Chondrocyte (in vitro differentiated cells): Measurements from ENCODE around the gene ARHGAP24. TPM values are rescaled to one million over a fixed set of nuclear protein-coding genes. Genes with fewer than 3 reads are reported as not detected.

Experiments used
- DNase-seq: peaks from one replicate; pipeline ENCODE4 v3.0.0; 2021; ENCODE audit warnings: mixed read lengths, low spot score
- H3K27ac Mint-ChIP-seq: one replicate; pipeline ENCODE4 v1.8.0; 2021; ENCODE audit warnings: mild to moderate bottlenecking, moderate library complexity, mixed read lengths; ENCODE audit not compliant: unreplicated experiment
- H3K27me3 Mint-ChIP-seq: 2 replicates; pipeline ENCODE4 v1.8.0; 2021; ENCODE audit warnings: low read depth, mixed read lengths
- H3K36me3 Mint-ChIP-seq: 2 replicates; pipeline ENCODE4 v1.8.0; 2021; ENCODE audit warnings: low read depth, mixed read lengths
- H3K4me1 Mint-ChIP-seq: 2 replicates; pipeline ENCODE4 v1.8.0; 2021; ENCODE audit warnings: low read depth, mild to moderate bottlenecking, mixed read lengths
- H3K4me3 Mint-ChIP-seq: one replicate; pipeline ENCODE4 v1.8.0; 2021; ENCODE audit warnings: mild to moderate bottlenecking, moderate library complexity, mixed read lengths; ENCODE audit not compliant: unreplicated experiment
- H3K9me3 Mint-ChIP-seq: 2 replicates; pipeline ENCODE4 v1.8.0; 2021; ENCODE audit warnings: low read depth, mixed read lengths
- total RNA-seq: library from RNA; stranded (reverse); gene quantifications from 3 replicates; pipeline ENCODE4 v1.2.1, GENCODE V29; 2021
- TF ChIP-seq, protein P1 (sequence below): fragments of 200-600 bp; sonication (generic); IDR thresholded peaks from 2 replicates; pipeline ENCODE4 v1.5.0; 2021; ENCODE audit warnings: antibody characterized with exemption, mild to moderate bottlenecking, moderate library complexity

The ARHGAP24 gene
- total RNA-seq, 1 donor from 2014 or later, result 22.0 TPM

DNA sequence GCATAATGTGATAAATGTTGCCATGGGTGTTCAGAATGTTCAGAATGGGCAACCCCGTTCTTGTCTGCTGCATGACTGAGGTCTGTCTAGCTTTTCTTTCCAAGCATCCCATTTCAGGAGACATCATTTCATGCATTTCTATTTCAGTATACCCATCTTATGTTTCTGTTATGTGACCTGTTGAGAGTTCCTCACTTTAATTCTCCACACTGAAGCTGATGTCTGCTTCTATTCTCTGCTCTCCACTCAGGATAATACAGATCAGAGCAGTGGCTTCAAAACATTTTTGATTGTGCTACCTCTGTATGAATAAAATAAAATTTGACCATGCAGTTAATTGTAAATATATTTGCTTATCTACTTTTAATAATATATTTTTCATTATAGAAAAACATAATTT is 398.6 kb downstream of the ARHGAP24 start:
- Mint-ChIP-seq H3K9me3 (no peaks in the 10 kb centered on the region), H3K4me3 (no peak overlapping the region), H3K36me3 (no peaks in the 10 kb centered on the region), H3K27ac (no peak overlapping the region), H3K4me1 (peaks cover 20% of the 10 kb centered on the region), H3K27me3 (no peaks in the 10 kb centered on the region)
- DNase-seq, result no peak
- TF ChIP-seq, protein P1, sequence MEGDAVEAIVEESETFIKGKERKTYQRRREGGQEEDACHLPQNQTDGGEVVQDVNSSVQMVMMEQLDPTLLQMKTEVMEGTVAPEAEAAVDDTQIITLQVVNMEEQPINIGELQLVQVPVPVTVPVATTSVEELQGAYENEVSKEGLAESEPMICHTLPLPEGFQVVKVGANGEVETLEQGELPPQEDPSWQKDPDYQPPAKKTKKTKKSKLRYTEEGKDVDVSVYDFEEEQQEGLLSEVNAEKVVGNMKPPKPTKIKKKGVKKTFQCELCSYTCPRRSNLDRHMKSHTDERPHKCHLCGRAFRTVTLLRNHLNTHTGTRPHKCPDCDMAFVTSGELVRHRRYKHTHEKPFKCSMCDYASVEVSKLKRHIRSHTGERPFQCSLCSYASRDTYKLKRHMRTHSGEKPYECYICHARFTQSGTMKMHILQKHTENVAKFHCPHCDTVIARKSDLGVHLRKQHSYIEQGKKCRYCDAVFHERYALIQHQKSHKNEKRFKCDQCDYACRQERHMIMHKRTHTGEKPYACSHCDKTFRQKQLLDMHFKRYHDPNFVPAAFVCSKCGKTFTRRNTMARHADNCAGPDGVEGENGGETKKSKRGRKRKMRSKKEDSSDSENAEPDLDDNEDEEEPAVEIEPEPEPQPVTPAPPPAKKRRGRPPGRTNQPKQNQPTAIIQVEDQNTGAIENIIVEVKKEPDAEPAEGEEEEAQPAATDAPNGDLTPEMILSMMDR, result no peak

DNA sequence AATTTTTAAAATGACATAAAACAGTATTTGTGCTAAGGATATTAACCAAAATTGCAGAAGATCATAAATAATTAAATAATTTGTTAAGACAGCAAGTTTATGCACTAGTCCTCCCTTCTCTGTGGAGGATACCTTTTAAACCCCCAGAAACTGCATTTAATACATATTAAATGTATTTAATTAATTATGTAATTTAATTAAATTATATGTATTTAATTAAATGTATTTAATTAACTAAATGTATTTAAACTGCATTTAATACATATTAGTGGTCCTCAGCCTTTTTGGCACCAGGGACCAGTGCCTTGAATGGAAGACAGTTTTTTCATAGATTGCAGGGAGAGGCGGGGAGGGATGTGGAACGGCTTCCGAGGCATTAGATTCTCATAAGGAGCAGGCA is 404.6 kb downstream of the ARHGAP24 start:
- H3K9me3 Mint-ChIP-seq, result no peaks in the 10 kb centered on the region
- TF ChIP-seq, protein P1, result no peak
- H3K27ac Mint-ChIP-seq, result no peak overlapping the region
- DNase-seq, result no peak
- H3K4me3 Mint-ChIP-seq, result no peak overlapping the region
- no peaks in the 10 kb centered on the region for H3K36me3 Mint-ChIP-seq
- peaks cover 3% of the 10 kb centered on the region for H3K4me1 Mint-ChIP-seq
- H3K27me3 Mint-ChIP-seq, result no peaks in the 10 kb centered on the region

GRCh38 chr4:85883180-85883579 is 408.2 kb downstream of the ARHGAP24 start:
- H3K4me3 Mint-ChIP-seq, result no peak overlapping the region
- H3K27ac Mint-ChIP-seq, result no peak overlapping the region
- no peaks in the 10 kb centered on the region for H3K27me3 Mint-ChIP-seq
- no peaks in the 10 kb centered on the region for H3K9me3 Mint-ChIP-seq
- TF ChIP-seq, protein P1, result no peak
- DNase-seq, result no peak
- H3K36me3 Mint-ChIP-seq, result no peaks in the 10 kb centered on the region
- peaks cover 11% of the 10 kb centered on the region for H3K4me1 Mint-ChIP-seq

DNA sequence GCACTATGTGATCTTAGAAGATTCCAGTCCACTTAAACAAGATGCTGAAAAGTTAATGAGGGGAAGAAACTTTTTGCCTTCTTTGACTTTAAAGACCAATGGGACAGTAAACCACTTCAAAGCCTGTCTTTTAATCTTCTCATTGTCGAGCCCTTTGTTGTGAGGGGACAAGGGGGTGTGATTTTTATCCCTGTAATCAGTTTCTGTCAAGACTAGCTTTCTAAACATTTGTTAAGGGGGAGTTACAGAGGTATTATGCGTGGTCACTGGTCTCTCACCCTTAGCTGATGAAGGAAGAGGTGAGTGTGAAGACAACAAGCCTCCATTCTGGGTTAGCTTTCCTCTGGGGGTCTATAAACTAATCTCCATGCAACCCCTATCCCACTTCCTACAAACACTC is 409.3 kb downstream of the ARHGAP24 start:
- H3K4me3 Mint-ChIP-seq, result no peak overlapping the region
- no peak for DNase-seq
- H3K9me3 Mint-ChIP-seq, result peaks cover 3% of the 10 kb centered on the region
- H3K27ac Mint-ChIP-seq, result no peak overlapping the region
- TF ChIP-seq, protein P1, result no peak
- H3K36me3 Mint-ChIP-seq, result no peaks in the 10 kb centered on the region
- peaks cover 11% of the 10 kb centered on the region for H3K4me1 Mint-ChIP-seq
- no peaks in the 10 kb centered on the region for H3K27me3 Mint-ChIP-seq

- DNase-seq, result no peak
Observed at GRCh38 chr4:85886665-85887064, 411.7 kb downstream of the ARHGAP24 start.

More at GRCh38 chr4:85886665-85887064, 411.7 kb downstream of the ARHGAP24 start:
- H3K4me3 Mint-ChIP-seq, result no peak overlapping the region
- peaks cover 11% of the 10 kb centered on the region for H3K4me1 Mint-ChIP-seq
- H3K27me3 Mint-ChIP-seq, result no peaks in the 10 kb centered on the region
- H3K9me3 Mint-ChIP-seq, result peaks cover 3% of the 10 kb centered on the region
- TF ChIP-seq, protein P1, result no peak
- peaks cover 2% of the 10 kb centered on the region for H3K36me3 Mint-ChIP-seq
- no peak overlapping the region for H3K27ac Mint-ChIP-seq
